DOHH2 (cell line): Measurements from ENCODE around the gene MUC2.

ENCODE experiments used
- H3F3A ChIP-seq: fragments of 200-600 bp; sonication (generic), shearing (Covaris generic); 2 replicates; pipeline ENCODE4 v1.6.0; 2016; ENCODE audit warnings: antibody characterized with exemption, mild to moderate bottlenecking; ENCODE audit not compliant: control insufficient read depth, insufficient read depth
- H3K27ac ChIP-seq: fragments of 200-600 bp; sonication (generic); 2 replicates; pipeline ENCODE4 v1.5.1; 2014; ENCODE audit warnings: low read depth, mild to moderate bottlenecking, low read length, moderate library complexity
- H3K27me3 ChIP-seq: fragments of 200-600 bp; sonication (generic); 2 replicates; pipeline ENCODE4 v1.6.1; 2014; ENCODE audit warnings: mild to moderate bottlenecking, low read length, mixed read lengths; ENCODE audit not compliant: control insufficient read depth
- H3K36me3 ChIP-seq: fragments of 200-600 bp; sonication (generic); 2 replicates; pipeline ENCODE4 v1.6.1; 2014; ENCODE audit warnings: mild to moderate bottlenecking, low read length, moderate library complexity, mixed read lengths; ENCODE audit not compliant: control insufficient read depth
- H3K4me1 ChIP-seq: fragments of 200-600 bp; sonication (generic); 2 replicates; pipeline ENCODE4 v1.6.1; 2014; ENCODE audit warnings: mild to moderate bottlenecking, low read length, mixed read lengths; ENCODE audit not compliant: control insufficient read depth
- H3K4me2 ChIP-seq: fragments of 200-600 bp; sonication (generic); 2 replicates; pipeline ENCODE4 v1.6.0; 2014; ENCODE audit warnings: mild to moderate bottlenecking, low read length, moderate library complexity
- H3K4me3 ChIP-seq: fragments of 200-600 bp; sonication (generic); 2 replicates; pipeline ENCODE4 v1.5.1; 2014; ENCODE audit warnings: mild to moderate bottlenecking, low read length, mixed read lengths
- H3K79me2 ChIP-seq: fragments of 200-600 bp; sonication (generic); 2 replicates; pipeline ENCODE4 v1.6.1; 2014; ENCODE audit warnings: mild to moderate bottlenecking, low read length, mixed read lengths; ENCODE audit not compliant: control insufficient read depth
- H3K9me2 ChIP-seq: fragments of 200-600 bp; sonication (generic); replicated peaks from 2 replicates; pipeline ENCODE4 v1.6.1; 2014; ENCODE audit warnings: mild to moderate bottlenecking, low read length, mixed read lengths; ENCODE audit not compliant: control insufficient read depth
- H3K9me3 ChIP-seq: fragments of 200-600 bp; sonication (generic); 2 replicates; pipeline ENCODE4 v1.6.1; 2014; ENCODE audit warnings: antibody characterized with exemption, low read length, mixed read lengths; ENCODE audit not compliant: control insufficient read depth, insufficient read depth
- H4K20me1 ChIP-seq: fragments of 200-600 bp; sonication (generic); 2 replicates; pipeline ENCODE4 v1.6.0; 2014; ENCODE audit warnings: low read depth, mild to moderate bottlenecking, antibody characterized with exemption, low read length, moderate library complexity; ENCODE audit not compliant: control insufficient read depth, insufficient read depth
- CTCF ChIP-seq: fragments of 200-600 bp; sonication (generic); IDR thresholded peaks from one replicate; pipeline ENCODE4 v1.5.1; 2014; ENCODE audit warnings: antibody characterized with exemption, mild to moderate bottlenecking, low read depth, low read length; ENCODE audit not compliant: poor library complexity, severe bottlenecking
- EZH2phosphoT487 ChIP-seq: fragments of 200-600 bp; sonication (generic); IDR thresholded peaks from 2 replicates; pipeline ENCODE4 v1.6.1; 2017; ENCODE audit warnings: borderline replicate concordance, mild to moderate bottlenecking, antibody characterized with exemption, low read length, moderate library complexity, mixed read lengths

MUC2 gene

GRCh38 chr11:1083621-1084551 is 9.2 kb downstream of the MUC2 start:
- Histone ChIP-seq H3K27me3 (no peaks in the 10 kb centered on the region), H3F3A (no peaks in the 10 kb centered on the region), H3K4me2 (no peak overlapping the region), H3K79me2 (no peaks in the 10 kb centered on the region), H3K36me3 (no peaks in the 10 kb centered on the region), H4K20me1 (no peaks in the 10 kb centered on the region), H3K27ac (no peak overlapping the region), H3K9me2 (no peaks in the 10 kb centered on the region), H3K9me3 (peaks cover 3% of the 10 kb centered on the region; the same call in 1 of the 2 replicates), H3K4me1 (no peaks in the 10 kb centered on the region), H3K4me3 (no peak overlapping the region)
- no peak for TF ChIP-seq CTCF
- TF ChIP-seq EZH2phosphoT487: no peak

- H3K36me3 ChIP-seq: no peaks in the 10 kb centered on the region
- H4K20me1 ChIP-seq: no peaks in the 10 kb centered on the region
- no peaks in the 10 kb centered on the region for H3F3A ChIP-seq
- no peak overlapping the region for H3K4me3 ChIP-seq
- TF ChIP-seq EZH2phosphoT487 (no peak), CTCF (no peak)
- no peaks in the 10 kb centered on the region for H3K4me1 ChIP-seq
- no peaks in the 10 kb centered on the region for H3K79me2 ChIP-seq
- H3K4me2 ChIP-seq: no peak overlapping the region
- no peak overlapping the region for H3K27ac ChIP-seq
- H3K27me3 ChIP-seq: no peaks in the 10 kb centered on the region
- no peaks in the 10 kb centered on the region for H3K9me2 ChIP-seq
- H3K9me3 ChIP-seq: peaks cover 12% of the 10 kb centered on the region; the same call in 1 of the 2 replicates
These were observed 10.1 kb downstream of the MUC2 start for GRCh38 chr11:1084561-1085439.

GRCh38 chr11:1085440-1086170 is 10.9 kb downstream of the MUC2 start:
- no peaks in the 10 kb centered on the region for H4K20me1 ChIP-seq
- H3F3A ChIP-seq: no peaks in the 10 kb centered on the region
- no peaks in the 10 kb centered on the region for H3K9me2 ChIP-seq
- H3K9me3 ChIP-seq: peaks cover 14% of the 10 kb centered on the region; the same call in 1 of the 2 replicates
- H3K4me2 ChIP-seq: no peak overlapping the region
- no peaks in the 10 kb centered on the region for H3K4me1 ChIP-seq
- H3K27me3 ChIP-seq: no peaks in the 10 kb centered on the region
- H3K4me3 ChIP-seq: no peak overlapping the region
- H3K27ac ChIP-seq: no peak overlapping the region
- no peaks in the 10 kb centered on the region for H3K79me2 ChIP-seq
- no peaks in the 10 kb centered on the region for H3K36me3 ChIP-seq
- TF ChIP-seq EZH2phosphoT487: no peak
- no peak for TF ChIP-seq CTCF
